PC-3 (cell line): Measurements from ENCODE around the gene ADAM15.

ENCODE experiments used
- CTCF ChIP-seq: fragments of 300-600 bp; sonication (generic); conservative IDR thresholded peaks from 2 replicates; pipeline ENCODE4 v1.5.1; 2017; ENCODE audit warnings: antibody characterized with exemption, low read depth, mild to moderate bottlenecking, low read length
- EZH2 ChIP-seq: fragments of 300-600 bp; sonication (generic); IDR thresholded peaks from one replicate; pipeline ENCODE4 v1.6.1; 2017; ENCODE audit warnings: antibody characterized with exemption, mild to moderate bottlenecking, low read length; ENCODE audit not compliant: unreplicated experiment
- EZH2phosphoT487 ChIP-seq: fragments of 300-600 bp; sonication (generic); IDR thresholded peaks from 2 replicates; pipeline ENCODE4 v1.6.1; 2018; ENCODE audit warnings: mild to moderate bottlenecking, antibody characterized with exemption, low read length, borderline replicate concordance

- no peak for TF ChIP-seq CTCF
- no peak for TF ChIP-seq EZH2phosphoT487
- no peak for TF ChIP-seq EZH2
Measured at GRCh38 chr1:155038602-155039307, 12.4 kb upstream of the ADAM15 start.
